ENCODE results near the gene TTC39C.
"Not testable (repeated sequence)": the region's sequence is repeated elsewhere in the genome, so short reads cannot be mapped to it uniquely, and the experiment has no call there.

The TTC39C gene

DNA sequence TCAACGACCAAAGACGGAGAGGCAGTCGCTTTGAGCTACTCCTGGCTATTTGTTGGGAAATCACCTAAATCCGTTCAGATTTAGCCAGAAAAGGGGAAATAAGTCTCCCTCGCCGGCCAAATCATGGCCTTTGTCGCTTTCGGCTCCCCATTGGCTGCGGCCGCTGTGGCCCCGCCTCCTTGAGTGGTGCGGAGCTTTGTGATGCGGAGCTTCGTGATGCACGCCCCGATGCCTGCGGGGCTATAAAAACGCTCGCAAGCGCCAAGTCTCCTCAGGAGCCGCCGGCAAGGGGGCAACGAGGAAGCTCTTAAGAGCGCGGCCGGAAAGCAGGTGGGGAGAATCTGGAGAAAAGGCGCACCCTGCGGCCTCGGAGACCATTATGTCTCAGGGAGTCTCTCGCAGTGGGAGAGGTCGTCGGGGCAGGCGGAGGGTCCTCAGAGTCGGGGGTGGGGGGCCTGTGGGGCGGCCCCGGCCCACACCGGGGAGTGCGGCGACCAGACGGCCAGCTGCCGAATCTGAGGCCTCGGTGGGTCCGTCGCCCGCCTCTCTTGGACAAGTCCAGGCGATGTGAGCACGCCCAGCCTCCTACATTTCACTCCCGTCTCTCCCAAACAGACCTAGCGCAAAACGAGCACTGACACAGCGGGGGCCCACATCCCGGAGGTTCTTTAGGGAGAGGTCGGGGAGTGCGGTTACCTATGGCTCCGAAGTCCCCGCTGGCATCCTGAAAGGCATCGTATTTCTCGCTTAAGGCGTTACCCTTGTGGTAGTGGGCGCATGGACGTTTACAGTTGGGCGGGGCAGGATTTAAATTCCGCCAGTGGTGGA, 124.4 kb downstream of the TTC39C start, which contains the start of gene CABYR:
Gene CABYR, plus strand, starts transcription at position 274 of the 828 bp plus-strand sequence. CDS start 4,053 bp downstream, outside the sequence.
- DNase-seq = peak; percentile 61 to 72

DNA sequence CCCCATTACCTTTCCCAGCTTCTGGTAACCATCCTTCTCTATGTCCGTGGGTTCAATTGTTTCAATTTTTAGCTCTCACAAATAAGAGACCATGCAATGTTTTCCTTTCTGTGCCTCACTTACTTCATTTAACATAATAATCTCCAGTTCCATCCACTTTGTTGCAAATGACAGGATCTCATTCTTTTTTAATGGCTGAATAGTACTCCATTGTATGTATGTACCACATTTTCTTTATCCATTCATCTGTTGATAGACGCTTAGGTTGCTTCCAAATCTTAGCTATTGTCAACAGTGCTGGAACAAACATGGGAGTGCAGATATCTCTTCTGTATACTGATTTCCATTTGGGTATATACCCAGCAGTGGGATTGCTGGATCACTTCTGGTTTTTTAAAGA, 126.1 kb downstream of the TTC39C start:
- DNase-seq = no peak

DNA sequence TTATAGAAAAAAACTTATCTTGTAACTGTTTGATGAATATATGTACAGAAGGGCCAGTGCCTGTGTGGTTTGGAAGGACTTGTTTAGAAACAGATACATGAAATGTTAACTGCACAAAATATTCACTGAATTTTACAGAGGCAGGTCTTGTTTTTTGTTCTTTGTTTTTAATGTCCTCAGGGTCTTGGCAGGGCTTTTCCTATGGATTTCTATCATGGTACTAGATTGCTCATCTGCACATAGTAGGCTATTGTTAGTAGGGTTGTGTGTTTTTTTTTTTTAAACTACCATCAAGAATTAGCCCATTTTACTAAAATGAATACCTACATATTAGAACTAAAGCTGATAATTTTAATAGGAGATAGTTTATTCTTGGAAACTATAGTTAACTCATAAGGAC, 127.8 kb downstream of the TTC39C start:
- no peak for DNase-seq

DNA sequence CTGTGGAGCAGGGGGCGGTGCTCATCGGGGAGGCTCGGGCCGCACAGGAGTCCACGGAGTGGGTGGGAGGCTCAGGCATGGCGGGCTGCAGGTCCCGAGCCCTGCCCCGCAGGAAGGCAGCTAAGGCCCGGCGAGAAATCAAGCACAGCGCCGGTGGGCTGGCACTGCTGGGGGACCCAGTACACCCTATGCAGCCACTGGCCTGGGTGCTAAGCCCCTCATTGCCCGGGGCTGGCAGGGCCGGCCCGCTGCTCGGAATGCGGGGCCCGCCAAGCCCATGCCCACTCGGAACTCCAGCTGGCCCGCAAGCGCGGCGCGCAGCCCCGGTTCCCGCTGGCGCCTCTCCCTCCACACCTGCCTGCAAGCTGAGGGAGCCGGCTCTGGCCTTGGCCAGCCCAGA, 135.0 kb downstream of the TTC39C start:
- DNase-seq = not testable (repeated sequence)

DNA sequence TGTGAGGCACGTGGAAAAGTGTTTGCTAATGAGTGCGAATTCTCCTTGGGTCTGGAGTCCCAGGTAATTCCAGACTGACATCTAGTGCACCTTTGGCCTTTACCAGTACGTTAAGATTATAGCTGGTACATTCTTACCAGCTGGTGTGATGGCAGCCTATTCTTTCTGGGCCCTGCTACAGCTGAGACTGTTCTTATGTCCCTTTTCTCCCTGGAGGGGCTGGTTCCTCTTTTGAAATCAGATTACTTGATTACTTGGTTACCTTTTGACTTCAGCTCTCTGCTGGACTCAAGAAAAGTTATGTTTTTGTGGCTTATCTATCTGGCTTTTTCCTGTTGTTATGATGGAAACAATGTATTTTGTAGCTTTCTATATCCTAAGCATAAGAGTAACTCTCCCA, 138.8 kb downstream of the TTC39C start:
- DNase-seq = no peak

DNA sequence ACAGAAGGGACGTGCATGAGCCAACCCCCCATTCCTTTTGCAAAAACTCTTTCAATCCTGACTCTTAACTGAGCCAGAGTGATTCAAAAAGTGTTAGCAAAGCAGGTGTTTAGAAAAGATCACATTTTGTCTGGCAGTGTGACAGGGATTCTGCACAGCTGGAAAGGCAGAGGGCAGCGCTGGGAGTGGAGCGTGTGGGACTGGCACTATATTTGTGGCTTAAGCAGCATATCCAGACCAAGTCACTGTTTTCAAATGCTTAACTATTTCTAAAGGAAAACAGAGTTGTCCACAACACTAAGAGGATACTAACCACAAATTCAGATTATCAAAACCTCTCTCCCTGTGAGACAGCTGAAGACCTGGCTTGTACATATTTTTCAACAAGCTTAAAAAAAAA, 143.3 kb downstream of the TTC39C start:
- no peak for DNase-seq

DNA sequence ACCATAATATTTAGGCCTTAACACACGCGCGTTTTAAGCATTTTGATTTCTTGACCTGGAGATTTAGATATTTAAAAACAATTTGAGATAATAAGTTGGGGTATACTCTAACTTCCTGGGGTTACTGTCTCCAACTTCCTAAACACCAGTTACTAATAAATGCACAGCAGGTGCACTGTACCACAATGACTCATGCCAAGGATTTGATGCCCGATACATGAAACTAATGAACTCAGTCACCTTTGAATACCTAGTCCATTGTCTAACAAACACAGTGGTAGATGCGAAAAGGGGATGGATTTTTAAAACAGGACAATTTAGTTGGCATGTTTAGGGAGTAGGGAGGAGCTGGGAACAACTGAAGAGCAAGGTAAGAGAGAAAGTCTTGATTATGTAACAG, 145.5 kb downstream of the TTC39C start:
- no peak for DNase-seq

DNA sequence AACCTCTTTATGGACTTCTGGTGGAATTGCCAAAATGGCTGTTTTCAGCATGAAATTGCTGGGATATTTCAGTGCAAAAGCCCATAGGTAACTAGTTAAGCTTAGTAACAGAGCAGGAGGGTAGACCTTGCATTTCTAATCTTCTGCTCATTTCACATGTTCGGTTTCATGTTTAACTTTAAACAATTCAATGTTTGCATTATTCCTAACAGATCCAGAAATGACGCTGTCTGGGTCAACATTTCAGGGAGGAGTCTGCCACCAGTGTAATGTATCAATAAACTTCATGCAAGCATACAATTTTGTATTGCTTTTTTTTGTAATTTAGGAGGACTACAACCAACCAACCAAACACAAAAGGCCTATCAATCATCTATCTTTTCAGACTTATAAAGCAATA, 146.8 kb downstream of the TTC39C start:
- DNase-seq = no peak

DNA sequence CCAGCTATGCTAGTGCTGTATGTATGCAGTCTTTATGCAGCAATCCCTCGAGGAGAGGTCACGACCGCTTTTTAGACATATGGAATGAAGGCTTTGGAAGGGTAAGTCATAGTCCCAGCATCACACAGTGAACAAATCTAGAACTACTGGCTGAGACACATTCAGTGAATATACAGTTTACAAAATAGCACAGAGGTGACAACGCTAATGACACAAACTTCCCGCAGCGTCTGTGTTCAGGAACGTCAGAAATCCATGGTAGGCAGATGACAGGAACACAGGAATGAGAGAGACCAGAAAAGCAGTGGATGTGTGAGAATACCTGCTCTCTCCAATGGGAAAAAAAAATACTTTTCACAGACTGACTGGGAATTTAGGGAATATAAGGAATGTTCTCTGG, 153.9 kb downstream of the TTC39C start:
- no peak for DNase-seq

DNA sequence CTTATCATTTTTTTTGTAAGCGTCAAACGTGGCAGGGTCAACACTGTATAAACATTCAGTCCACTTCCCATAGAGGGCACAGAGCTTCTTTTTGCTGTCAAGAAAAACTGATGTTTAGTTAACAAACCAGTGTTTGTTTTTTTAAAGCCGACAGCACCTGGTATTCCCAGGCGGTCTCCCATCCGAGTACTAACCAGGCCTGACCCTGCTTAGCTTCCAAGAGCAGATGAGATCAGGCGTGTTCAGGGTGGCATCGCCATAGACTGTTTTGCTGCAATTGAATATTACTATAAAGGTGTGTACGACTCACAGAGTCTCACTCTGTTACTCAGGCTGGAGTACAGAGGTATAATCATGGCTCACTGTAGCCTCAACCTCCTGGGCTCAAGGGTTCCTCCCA, 155.8 kb downstream of the TTC39C start:
- no peak for DNase-seq

DNA sequence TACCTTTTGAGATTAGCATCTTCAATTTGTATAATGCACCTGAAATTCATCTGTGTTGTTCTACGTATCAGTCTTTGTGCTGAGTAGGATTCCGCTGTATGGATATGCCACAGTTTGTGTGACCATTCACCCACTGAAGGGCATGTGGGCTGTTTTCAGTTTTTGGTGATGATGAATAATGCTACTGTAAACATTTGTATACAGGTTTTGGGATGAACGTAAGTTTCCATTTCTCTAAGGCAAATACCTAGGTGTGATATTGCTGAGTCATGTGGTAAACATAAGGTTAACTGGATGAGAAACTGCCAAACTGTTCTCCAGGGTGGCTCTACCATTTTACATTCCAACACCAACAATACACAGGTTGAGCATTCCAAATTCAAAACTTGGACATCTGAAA, 159.4 kb downstream of the TTC39C start:
- no peak for DNase-seq

DNA sequence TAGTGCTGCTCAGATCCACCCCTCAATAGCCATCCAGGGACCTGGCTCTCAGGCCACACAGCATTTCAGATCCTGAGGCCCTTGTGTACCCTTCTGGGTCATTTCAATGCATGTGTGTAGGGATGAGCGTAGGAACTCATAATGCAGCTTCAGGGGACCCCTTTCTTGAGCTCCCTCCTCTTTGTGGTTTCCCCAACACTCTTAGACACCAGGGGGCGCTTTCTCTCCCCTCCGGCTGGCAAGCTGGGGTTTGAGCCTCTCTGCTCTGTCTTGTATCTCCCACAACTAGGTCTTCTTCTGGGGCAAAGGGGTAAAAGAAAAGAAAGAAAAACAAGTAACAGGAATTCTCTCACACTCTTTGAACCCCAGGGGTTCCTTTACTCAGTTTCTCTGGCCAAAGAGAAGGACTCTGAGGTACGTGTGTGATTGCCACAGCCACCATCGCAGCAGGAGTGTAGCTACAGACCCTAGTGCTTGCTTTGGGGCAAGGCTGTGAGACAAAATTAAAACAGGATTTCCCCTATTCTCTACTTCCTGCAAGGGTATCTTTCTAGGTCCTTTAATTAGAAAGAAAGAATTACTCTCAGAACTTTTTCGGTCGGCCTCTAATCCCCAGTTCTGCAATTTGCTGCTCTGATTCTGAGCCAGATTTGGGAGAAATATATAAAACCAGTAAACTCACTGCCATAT, 162.3 kb downstream of the TTC39C start:
- DNase-seq = peak; percentile 15 to 20

DNA sequence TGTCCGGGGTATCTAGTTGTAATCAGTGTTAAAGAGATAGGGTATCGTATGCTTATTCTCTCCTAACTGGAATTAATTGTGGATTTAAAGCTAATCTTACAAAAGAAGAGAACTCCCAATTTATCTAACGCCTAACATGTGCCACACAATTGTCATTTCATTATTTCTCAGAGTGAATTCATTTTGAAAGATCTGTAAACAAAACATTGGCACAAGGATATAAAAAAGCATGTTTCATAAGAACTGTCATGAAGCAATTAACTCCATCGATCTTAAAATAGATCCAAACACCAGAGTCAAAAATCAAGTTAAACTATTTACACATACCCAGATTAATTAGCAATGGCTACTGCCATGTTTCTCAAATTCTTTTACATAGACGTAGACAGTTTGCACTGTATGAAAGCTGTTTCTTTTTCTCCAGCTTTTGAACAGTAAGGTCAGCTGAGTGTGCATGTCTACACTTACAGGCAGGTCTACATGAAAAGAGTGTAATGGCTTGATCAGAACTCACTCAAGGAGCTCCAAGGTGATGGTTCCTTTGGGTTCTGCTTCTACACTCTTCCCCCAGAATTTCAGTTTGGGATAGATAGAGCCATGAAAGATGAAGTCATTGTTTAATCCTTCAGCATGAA, 163.1 kb downstream of the TTC39C start:
- no peak for DNase-seq

DNA sequence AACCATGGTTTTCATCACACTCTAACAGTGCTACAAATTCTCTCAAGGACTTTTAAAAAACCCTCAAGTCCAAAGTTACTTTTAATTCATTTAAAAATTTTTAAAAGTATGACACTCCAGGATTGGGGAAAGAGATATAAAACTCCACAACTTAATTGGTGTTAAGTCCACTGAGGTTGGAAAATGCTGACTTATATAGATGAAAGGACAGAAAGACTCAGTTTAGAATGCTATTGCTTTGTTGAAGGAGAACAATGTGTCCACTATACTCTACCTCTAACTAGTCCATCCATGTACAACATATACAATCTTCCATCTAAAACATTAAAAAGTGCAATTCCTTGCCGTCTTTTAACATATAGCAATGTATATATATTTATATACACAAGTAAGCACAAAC, 165.5 kb downstream of the TTC39C start:
- no peak for DNase-seq

DNA sequence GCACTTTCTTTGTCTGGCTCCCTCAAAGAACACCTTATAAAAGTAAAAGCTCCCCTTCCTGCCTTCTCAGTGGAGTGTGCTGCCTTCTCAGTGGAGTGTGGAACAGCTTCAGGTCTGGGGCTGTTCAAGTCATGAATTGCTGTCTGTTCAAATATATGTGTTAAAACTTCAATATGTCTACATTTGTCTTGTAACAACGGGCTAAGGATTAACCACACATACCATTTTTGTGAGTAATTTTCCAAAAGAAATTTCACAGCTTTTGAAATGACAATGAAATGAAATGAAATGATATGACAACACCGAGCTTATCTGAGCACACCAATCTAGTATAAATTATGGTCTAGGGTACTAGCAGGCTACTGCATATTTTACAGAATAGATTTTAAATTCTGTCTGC, 167.3 kb downstream of the TTC39C start:
- no peak for DNase-seq
